HepG2 (cell line): ENCODE measurements around the gene IL17RC. TPM values are rescaled to one million over a fixed set of nuclear protein-coding genes. Genes with fewer than 3 reads are reported as not detected.

ENCODE experiments used
- CEBPG ChIP-seq: IDR thresholded peaks from 2 replicates; pipeline ENCODE4 v1.6.1; 2016
- FUBP1 ChIP-seq: sonication (generic); formaldehyde crosslinking; IDR thresholded peaks from 2 replicates; pipeline ENCODE4 v1.5.1; 2020; ENCODE audit warnings: missing genetic modification reagents, mild to moderate bottlenecking, borderline replicate concordance
- GMEB2 ChIP-seq: IDR thresholded peaks from 2 replicates; pipeline ENCODE4 v1.6.1; 2016; ENCODE audit warnings: missing biosample characterization, missing genetic modification reagents, low read depth
- GPBP1L1 ChIP-seq: sonication (generic); formaldehyde crosslinking; IDR thresholded peaks from 2 replicates; pipeline ENCODE4 v1.5.0; 2020; ENCODE audit warnings: mild to moderate bottlenecking, missing genetic modification reagents
- HBP1 ChIP-seq: IDR thresholded peaks from 2 replicates; pipeline ENCODE4 v1.6.1; 2016; ENCODE audit warnings: low read depth, control low read depth
- HMGA1 ChIP-seq: sonication (generic); formaldehyde crosslinking; conservative IDR thresholded peaks from 2 replicates; pipeline ENCODE4 v1.4.0; 2020; ENCODE audit warnings: missing genetic modification reagents
- REPIN1 ChIP-seq: sonication (generic); formaldehyde crosslinking; IDR thresholded peaks from 2 replicates; pipeline ENCODE4 v1.8.0; 2022; ENCODE audit warnings: missing genetic modification reagents, low read depth, mild to moderate bottlenecking, borderline replicate concordance
- SP140L ChIP-seq: sonication (generic); formaldehyde crosslinking; IDR thresholded peaks from 2 replicates; pipeline ENCODE4 v1.4.0; 2020; ENCODE audit warnings: missing genetic modification reagents, borderline replicate concordance
- SP4 ChIP-seq: sonication (generic); formaldehyde crosslinking; IDR thresholded peaks from 2 replicates; pipeline ENCODE4 v1.8.1; 2023; ENCODE audit warnings: mild to moderate bottlenecking, missing genetic modification reagents
- STAG1 ChIP-seq: sonication (generic); formaldehyde crosslinking; IDR thresholded peaks from 2 replicates; pipeline ENCODE4 v1.4.0; 2020; ENCODE audit warnings: missing genetic modification reagents
- TP53 ChIP-seq: sonication (generic); formaldehyde crosslinking; conservative IDR thresholded peaks from 2 replicates; pipeline ENCODE4 v1.4.0; 2020; ENCODE audit warnings: missing genetic modification reagents
- TSC22D2 ChIP-seq: sonication (generic); formaldehyde crosslinking; IDR thresholded peaks from 2 replicates; pipeline ENCODE4 v1.5.1; 2020; ENCODE audit warnings: missing genetic modification reagents, mild to moderate bottlenecking, borderline replicate concordance
- XBP1 ChIP-seq: sonication (generic); formaldehyde crosslinking; IDR thresholded peaks from 2 replicates; pipeline ENCODE4 v1.5.0; 2020; ENCODE audit warnings: missing genetic modification reagents
- ZNF670 ChIP-seq: sonication (generic); formaldehyde crosslinking; IDR thresholded peaks from 2 replicates; pipeline ENCODE4 v1.8.0; 2022; ENCODE audit warnings: mild to moderate bottlenecking, missing genetic modification reagents, borderline replicate concordance
- ZNF816 ChIP-seq: sonication (generic); formaldehyde crosslinking; IDR thresholded peaks from 2 replicates; pipeline ENCODE4 v1.8.0; 2022; ENCODE audit warnings: missing genetic modification reagents, mild to moderate bottlenecking, borderline replicate concordance
- polyA plus RNA-seq, 8 experiments: library from polyadenylated mRNA; depleted of rRNA in 3 of 8; stranded (reverse) in 7 of 8; unstranded in 1 of 8; fragments of >200 nt; fragmentation: Illumina TruSeq in 4 of 8; extraction: Trizol in 4 of 8; gene quantifications; 2 replicates each; pipeline versions ENCODE4 v1.2.1 to v1.2.3, GENCODE V29; 2011 to 2016; ENCODE audit warnings: low read depth in 4 of 8, missing spikeins in 1 of 8, mixed read lengths in 1 of 8; ENCODE audit not compliant: insufficient read depth in 1 of 8
- total RNA-seq, 5 experiments: library from RNA; depleted of rRNA; stranded (reverse); fragments of >200 nt; fragmentation: Illumina TruSeq; extraction: Trizol; gene quantifications; 2 replicates each; pipeline ENCODE4 v1.2.3, GENCODE V29; 2016; ENCODE audit warnings: low read depth in 1 of 5

Gene IL17RC
- total and polyA plus RNA-seq, 2 of the 13 experiments (the other 11 are each of a cell fraction or from before 2014, with no cell fraction given) = 20.7 to 24.0 TPM

GRCh38 chr3:9915254-9916141 is 1.4 kb upstream of the IL17RC start (continued):
- no peak for TF ChIP-seq GMEB2 (CRISPR knock-in tag)
- no peak for TF ChIP-seq SP140L (CRISPR knock-in tag)
- no peak for TF ChIP-seq FUBP1 (CRISPR knock-in tag)
- no peak for TF ChIP-seq TP53 (CRISPR knock-in tag)
- TF ChIP-seq HBP1 (CRISPR knock-in tag) = no peak
- TF ChIP-seq GPBP1L1 = no peak
- no peak for TF ChIP-seq CEBPG (CRISPR knock-in tag)
- no peak for TF ChIP-seq TSC22D2 (CRISPR knock-in tag)
- peak; percentile 52; the same call in 1 of the 2 replicates for TF ChIP-seq STAG1
- TF ChIP-seq SP4 (CRISPR knock-in tag) = peak; percentile 75
- TF ChIP-seq ZNF816 = peak; percentile 90; the same call in 1 of the 2 replicates
- TF ChIP-seq REPIN1 (CRISPR knock-in tag) = peak; percentile 57; the same call in 1 of the 2 replicates
- 0 out of 2 replicates have a peak, but pooled peaks have one; percentile 38 for TF ChIP-seq ZNF670 (CRISPR knock-in tag)
- TF ChIP-seq XBP1 (CRISPR knock-in tag) = no peak
- no peak for TF ChIP-seq HMGA1
